Spleen (tissue), 11 donors: ENCODE results near the gene AFF1. TPM values are rescaled to one million over a fixed set of nuclear protein-coding genes. Genes with fewer than 3 reads are reported as not detected.
"Not testable (repeated sequence)": the region's sequence is repeated elsewhere in the genome, so short reads cannot be mapped to it uniquely, and the experiment has no call there.

Source experiments
- DNase-seq: peaks from one replicate; pipeline ENCODE4 v3.0.0-alpha.2; 2020
- H3K27ac ChIP-seq, 8 donors: fragments of 200-600 bp; sonication (generic) in 7 of 8; 1 replicate in 4 of 8; 2 replicates in 4 of 8; pipeline versions ENCODE4 v1.5.0 to v1.8.0; 2016 to 2021; ENCODE audit warnings: inconsistent platforms in 4 of 8, mild to moderate bottlenecking in 4 of 8, moderate library complexity in 1 of 8
- H3K27me3 ChIP-seq, 7 donors: fragments of 200-600 bp; sonication (generic) in 6 of 7; replicated peaks in 1 of 7; 1 replicate in 4 of 7; 2 replicates in 3 of 7; pipeline versions ENCODE4 v1.5.0 to v1.8.0; 2016 to 2021; ENCODE audit warnings: inconsistent platforms in 3 of 7, mild to moderate bottlenecking in 1 of 7
- H3K36me3 ChIP-seq, 6 donors: fragments of 200-600 bp; sonication (generic) in 5 of 6; 1 replicate in 4 of 6; 2 replicates in 2 of 6; pipeline versions ENCODE4 v1.5.0 to v1.8.0; 2016 to 2021; ENCODE audit warnings: inconsistent platforms in 2 of 6
- H3K4me1 ChIP-seq, 6 donors: fragments of 200-600 bp; sonication (generic) in 5 of 6; 1 replicate in 3 of 6; 2 replicates in 3 of 6; pipeline versions ENCODE4 v1.5.0 to v1.8.0; 2016 to 2021; ENCODE audit warnings: inconsistent platforms in 3 of 6
- H3K4me3 ChIP-seq, 8 donors: fragments of 200-600 bp; sonication (generic) in 7 of 8; 1 replicate in 4 of 8; 2 replicates in 4 of 8; pipeline versions ENCODE4 v1.5.0 to v1.8.0; 2016 to 2021; ENCODE audit warnings: inconsistent platforms in 4 of 8, mild to moderate bottlenecking in 4 of 8, moderate library complexity in 2 of 8
- H3K9me3 ChIP-seq, 8 donors: fragments of 200-600 bp; sonication (generic) in 7 of 8; 1 replicate in 4 of 8; 2 replicates in 4 of 8; pipeline versions ENCODE4 v1.5.0 to v1.8.0; 2016 to 2021; ENCODE audit warnings: inconsistent platforms in 4 of 8
- POLR2A ChIP-seq, 3 donors: fragments of 450-650 bp; IDR thresholded peaks; one replicate each; pipeline ENCODE4 v1.5.1; 2017; ENCODE audit warnings: antibody characterized with exemption in 3 of 3, mild to moderate bottlenecking in 1 of 3
- POLR2AphosphoS5 ChIP-seq, 3 donors: sonication (generic); formaldehyde crosslinking; IDR thresholded peaks; one replicate each; pipeline ENCODE4 v1.5.1; 2017; ENCODE audit warnings: antibody characterized with exemption in 3 of 3
- WGBS, 5 donors: extraction: QIAGEN DNeasy Blood & Tissue Kit in 3 of 5; methylation state at CpG; one replicate each; pipeline versions ENCODE4 v1.1.5 to v1.1.7; 2013 to 2018; 5-methylcytosine and 5-hydroxymethylcytosine counted together
- intact Hi-C: fragments of 100-400 bp; cut with DNase I; formaldehyde crosslinking; loops from one replicate; pipeline ENCODE4 v1.15.0; 2023; ENCODE audit warnings: low total_unique reads
- polyA plus RNA-seq, 3 donors: library from polyadenylated mRNA; stranded (reverse); fragments of 200-250 nt; gene quantifications; one replicate each; pipeline ENCODE4 v1.2.1, GENCODE V29; 2013
- total RNA-seq, 7 donors: library from RNA; depleted of rRNA in 3 of 7; stranded (reverse); fragments of >200 nt in 3 of 7; fragmentation: NEBNext Ultra II Directional in 4 of 7; extraction: Animal tissue kit (Norgen Biotek cat#: 25700) in 4 of 7; gene quantifications; one replicate each; pipeline versions ENCODE4 v1.1.0 to v1.2.1, GENCODE V29; 2016 to 2021
- TF ChIP-seq, protein P1 (sequence below), 11 experiments: fragments of 200-600 bp in 7 of 11; fragments of 450-650 bp in 4 of 11; sonication (generic) in 4 of 11; IDR thresholded peaks in 8 of 11; conservative IDR thresholded peaks in 3 of 11; 1 replicate in 7 of 11; 2 replicates in 4 of 11; pipeline versions ENCODE4 v1.4.0 to v1.8.0; 2016 to 2021; ENCODE audit warnings: antibody characterized with exemption in 11 of 11, inconsistent platforms in 4 of 11, mild to moderate bottlenecking in 1 of 11
- donor health status: healthy with polysubstance abuse.
- donor health status: DM: no; HTN: no; CAD: no; lungs with moderate emphysema.
- donor health status: DM: no; HTN: no; CAD: no.
- donor health status: Bipolar disorder and iron deficiency.
- donor health status: healthy.
- donor health status: DM: no; HTN: no; CAD: no.
- donor health status: DM: yes; HTN: yes; CAD: no.

Gene AFF1
- total and polyA plus RNA-seq, 10 donors: 4.4 to 119 (median 80.8) TPM

DNA sequence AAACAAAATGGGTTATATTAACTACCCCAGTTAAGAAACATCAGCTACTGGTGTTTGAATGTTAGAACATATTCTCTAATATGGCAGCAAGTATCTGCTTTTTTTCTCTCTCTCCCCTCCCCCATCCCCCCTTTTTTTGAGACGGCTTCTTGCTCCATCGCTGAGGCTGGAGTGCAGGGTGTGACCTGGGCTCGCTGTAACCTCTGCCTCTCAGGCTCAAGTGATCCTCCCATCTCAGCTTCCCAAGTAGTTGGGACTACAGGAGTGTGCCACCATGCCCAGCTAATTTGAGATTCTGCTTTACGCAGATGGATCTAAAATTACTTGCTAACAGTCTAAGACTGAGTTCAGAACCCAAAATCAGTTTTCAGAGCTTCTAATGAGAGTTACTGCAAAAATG lies 101.9 kb downstream of the AFF1 start:
- H3K27ac ChIP-seq: peak overlapping the region in 1 of 8 donors; percentile 8
- DNase-seq: no peak
- WGBS, 5 donors: 54 to 74% (median 64%) methylated on average over 4 of the region's 4 CpGs
- TF ChIP-seq POLR2A (IDR thresholded peaks at IDR 0.05) (no peak), POLR2AphosphoS5 (IDR thresholded peaks at IDR 0.05) (no peak)
- TF ChIP-seq, protein P1, sequence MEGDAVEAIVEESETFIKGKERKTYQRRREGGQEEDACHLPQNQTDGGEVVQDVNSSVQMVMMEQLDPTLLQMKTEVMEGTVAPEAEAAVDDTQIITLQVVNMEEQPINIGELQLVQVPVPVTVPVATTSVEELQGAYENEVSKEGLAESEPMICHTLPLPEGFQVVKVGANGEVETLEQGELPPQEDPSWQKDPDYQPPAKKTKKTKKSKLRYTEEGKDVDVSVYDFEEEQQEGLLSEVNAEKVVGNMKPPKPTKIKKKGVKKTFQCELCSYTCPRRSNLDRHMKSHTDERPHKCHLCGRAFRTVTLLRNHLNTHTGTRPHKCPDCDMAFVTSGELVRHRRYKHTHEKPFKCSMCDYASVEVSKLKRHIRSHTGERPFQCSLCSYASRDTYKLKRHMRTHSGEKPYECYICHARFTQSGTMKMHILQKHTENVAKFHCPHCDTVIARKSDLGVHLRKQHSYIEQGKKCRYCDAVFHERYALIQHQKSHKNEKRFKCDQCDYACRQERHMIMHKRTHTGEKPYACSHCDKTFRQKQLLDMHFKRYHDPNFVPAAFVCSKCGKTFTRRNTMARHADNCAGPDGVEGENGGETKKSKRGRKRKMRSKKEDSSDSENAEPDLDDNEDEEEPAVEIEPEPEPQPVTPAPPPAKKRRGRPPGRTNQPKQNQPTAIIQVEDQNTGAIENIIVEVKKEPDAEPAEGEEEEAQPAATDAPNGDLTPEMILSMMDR (IDR thresholded peaks at IDR 0.05 in 8 of 11, conservative IDR thresholded peaks at IDR 0.05 in 3 of 11): no peak
- peaks cover 34 to 100% (median 80%) of the 10 kb centered on the region in 6 donors for H3K4me1 ChIP-seq
- no peaks in the 10 kb centered on the region for H3K27me3 ChIP-seq
- H3K9me3 ChIP-seq: no peaks in the 10 kb centered on the region
- intact Hi-C loops: no loop called here
- H3K36me3 ChIP-seq: no peaks in the 10 kb centered on the region
- H3K4me3 ChIP-seq: no peak overlapping the region

DNA sequence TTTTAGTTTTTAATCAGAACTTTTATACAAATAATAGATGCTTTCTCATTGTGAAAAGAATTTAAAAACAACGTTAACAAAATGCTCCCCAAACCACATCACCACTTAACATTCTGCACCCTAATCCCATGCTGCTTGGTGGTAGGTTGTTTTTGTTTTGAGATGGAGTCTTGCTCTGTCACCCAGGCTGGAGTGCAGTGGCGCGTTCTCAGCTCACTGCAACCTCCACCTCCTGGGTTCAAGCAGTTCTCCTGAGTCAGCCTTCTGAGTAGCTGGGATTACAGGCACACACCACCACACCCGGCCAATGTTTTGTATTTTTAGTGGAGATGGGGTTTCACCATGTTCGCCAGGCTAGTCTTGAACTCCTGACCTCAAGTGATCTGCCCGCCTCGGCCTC lies 102.4 kb downstream of the AFF1 start:
- DNase-seq, H3K4me3 ChIP-seq, H3K27me3 ChIP-seq, intact Hi-C loops, H3K9me3 ChIP-seq, H3K36me3 ChIP-seq: not testable (repeated sequence)
- Histone ChIP-seq H3K4me1 (peaks cover 38 to 100% (median 80%) of the 10 kb centered on the region in 6 donors), H3K27ac (peak overlapping the region in 1 of 8 donors; percentile 27)
- WGBS, 5 donors: 76 to 86% (median 78%) methylated on average over 7 of the region's 7 CpGs

DNA sequence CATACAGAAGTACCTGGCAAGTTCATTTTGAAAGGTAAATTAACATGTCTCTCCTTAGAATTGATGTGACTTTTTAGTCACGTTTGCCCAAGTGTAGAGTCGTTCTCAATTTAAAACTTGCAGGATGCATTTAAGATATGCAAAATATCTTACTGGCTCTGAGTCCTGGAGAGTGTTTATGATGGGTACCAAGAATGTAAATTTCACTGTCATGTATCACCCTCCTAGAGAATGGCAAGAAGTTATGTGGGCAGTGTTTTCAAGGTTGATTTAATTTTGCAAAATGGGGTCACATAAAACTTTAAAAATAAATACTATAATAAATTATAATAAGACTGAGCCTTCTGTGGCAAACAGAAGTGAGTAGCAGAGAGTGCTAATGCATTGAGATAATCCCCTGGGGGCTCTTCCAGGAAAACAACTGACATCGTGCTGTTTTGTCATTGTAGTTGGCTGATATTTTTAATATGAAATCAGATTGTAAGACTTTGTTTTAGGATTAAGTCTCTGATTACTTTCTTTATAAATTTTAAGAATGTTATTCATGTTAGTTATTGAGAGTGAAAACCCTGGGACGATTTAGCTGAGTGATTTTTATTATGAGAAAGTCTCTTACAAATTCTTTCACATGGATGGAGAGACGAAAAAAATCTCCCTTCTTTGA lies 103.0 kb downstream of the AFF1 start:
- H3K4me1 ChIP-seq: peaks cover 40 to 100% (median 79%) of the 10 kb centered on the region in 6 donors
- DNase-seq: no peak
- H3K9me3 ChIP-seq: no peaks in the 10 kb centered on the region
- 49 to 67% (median 61%) methylated on average over 5 of the region's 5 CpGs for WGBS, 5 donors
- no peak overlapping the region for H3K4me3 ChIP-seq
- H3K36me3 ChIP-seq: no peaks in the 10 kb centered on the region
- no peaks in the 10 kb centered on the region for H3K27me3 ChIP-seq
- peak overlapping the region in 4 of 8 donors; percentile 23 to 63 (median 44) for H3K27ac ChIP-seq
- intact Hi-C loops: no loop called here
- TF ChIP-seq POLR2A (IDR thresholded peaks at IDR 0.05) (no peak), POLR2AphosphoS5 (IDR thresholded peaks at IDR 0.05) (no peak)
- TF ChIP-seq, protein P1 (IDR thresholded peaks at IDR 0.05 in 8 of 11, conservative IDR thresholded peaks at IDR 0.05 in 3 of 11): no peak

DNA sequence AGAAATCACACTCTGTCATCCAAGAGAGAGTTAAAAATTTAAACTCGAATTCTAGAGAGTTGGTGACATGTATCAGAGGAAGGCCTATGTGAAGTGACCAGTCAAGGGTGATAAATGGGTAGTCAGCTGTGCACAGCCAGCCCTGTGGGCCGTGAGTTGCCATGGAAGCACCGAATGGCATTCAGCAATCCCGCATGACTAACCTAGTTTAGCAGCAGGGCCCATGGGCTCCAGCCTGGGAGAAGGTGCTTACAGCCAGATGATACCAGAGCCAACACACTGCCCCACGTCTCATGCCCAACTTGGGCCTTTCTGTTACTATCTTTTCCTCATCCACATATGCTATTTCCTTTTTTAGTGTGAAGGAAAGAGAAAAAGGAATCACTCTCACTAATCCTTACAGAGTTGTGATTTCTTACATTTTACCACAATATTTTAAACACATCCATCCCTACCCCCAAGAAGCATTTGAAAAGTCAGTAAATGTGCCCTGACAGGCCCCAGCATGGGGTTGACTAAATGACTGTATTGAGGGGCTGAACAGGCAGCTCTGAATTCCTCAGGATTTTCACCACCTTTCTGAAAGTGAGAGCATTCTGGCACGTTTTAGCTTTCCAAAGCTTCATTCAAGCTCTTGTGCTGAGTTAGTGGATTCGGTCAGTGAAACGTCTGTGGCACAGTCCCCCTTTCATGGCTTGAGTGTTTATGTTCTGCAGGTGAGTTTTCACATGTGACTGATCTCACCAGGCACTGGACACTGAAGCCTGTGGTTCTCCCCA lies 104.2 kb downstream of the AFF1 start:
- H3K27ac ChIP-seq: peak overlapping the region in 6 of 8 donors; percentile 12 to 63 (median 32)
- H3K4me3 ChIP-seq: no peak overlapping the region
- no peaks in the 10 kb centered on the region for H3K36me3 ChIP-seq
- intact Hi-C loops: no loop called here
- no peaks in the 10 kb centered on the region for H3K27me3 ChIP-seq
- 50 to 58% (median 50%) methylated on average over 8 of the region's 8 CpGs for WGBS, 5 donors
- no peaks in the 10 kb centered on the region for H3K9me3 ChIP-seq
- H3K4me1 ChIP-seq: peaks cover 36 to 100% (median 80%) of the 10 kb centered on the region in 6 donors
- DNase-seq: no peak
- TF ChIP-seq, protein P1 (IDR thresholded peaks at IDR 0.05 in 8 of 11, conservative IDR thresholded peaks at IDR 0.05 in 3 of 11): no peak
- TF ChIP-seq POLR2AphosphoS5 (IDR thresholded peaks at IDR 0.05): peak in 1 of 3 donors; percentile 26
- no peak for TF ChIP-seq POLR2A (IDR thresholded peaks at IDR 0.05)
